NCI-H2196 (cell line): ENCODE results near the gene HOXC9.

Experiments
- DNase-seq: peaks from one replicate; lab custom pipeline; 2025; ENCODE audit not compliant: unreplicated experiment; lab: John Stamatoyannopoulos, UW

Gene HOXC9

DNA sequence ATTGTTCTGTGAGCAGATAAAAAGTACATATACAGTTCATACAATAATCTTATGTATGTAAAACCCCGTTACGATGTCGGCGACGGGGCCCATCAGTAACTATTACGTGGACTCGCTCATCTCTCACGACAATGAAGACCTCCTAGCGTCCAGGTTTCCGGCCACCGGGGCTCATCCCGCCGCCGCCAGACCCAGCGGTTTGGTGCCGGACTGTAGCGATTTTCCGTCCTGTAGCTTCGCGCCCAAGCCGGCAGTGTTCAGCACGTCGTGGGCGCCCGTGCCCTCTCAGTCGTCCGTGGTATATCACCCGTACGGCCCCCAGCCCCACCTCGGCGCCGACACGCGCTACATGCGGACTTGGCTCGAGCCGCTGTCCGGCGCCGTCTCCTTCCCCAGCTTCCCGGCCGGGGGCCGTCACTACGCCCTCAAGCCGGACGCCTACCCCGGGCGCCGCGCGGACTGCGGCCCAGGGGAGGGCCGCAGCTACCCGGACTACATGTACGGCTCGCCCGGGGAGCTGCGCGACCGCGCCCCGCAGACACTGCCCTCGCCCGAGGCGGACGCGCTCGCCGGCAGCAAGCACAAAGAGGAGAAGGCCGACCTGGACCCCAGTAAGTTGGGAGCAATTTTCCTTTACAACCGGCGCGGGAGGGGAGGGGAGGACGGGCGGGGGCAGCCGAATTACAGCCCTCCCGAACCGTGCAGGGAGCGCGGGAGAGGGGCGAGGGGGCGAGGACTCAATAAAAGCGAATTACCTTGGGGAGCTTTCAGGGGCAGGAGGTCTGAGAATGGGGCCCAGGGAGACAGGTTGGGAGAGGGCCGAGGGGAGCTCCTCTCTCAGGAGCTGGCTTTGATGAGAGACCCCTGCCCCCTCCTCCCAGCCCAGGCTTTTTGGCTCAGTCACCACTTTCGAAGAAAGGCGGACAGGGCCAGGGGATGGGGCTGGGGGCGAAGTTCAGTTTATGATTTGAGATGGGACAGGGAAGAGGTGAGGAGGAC, at the start of gene HOXC9:
Gene HOXC9 (plus strand): TSS at position 46 of the 999 bp plus-strand sequence. CDS start 28 bp downstream, at position 74.
- no peak for DNase-seq

DNA sequence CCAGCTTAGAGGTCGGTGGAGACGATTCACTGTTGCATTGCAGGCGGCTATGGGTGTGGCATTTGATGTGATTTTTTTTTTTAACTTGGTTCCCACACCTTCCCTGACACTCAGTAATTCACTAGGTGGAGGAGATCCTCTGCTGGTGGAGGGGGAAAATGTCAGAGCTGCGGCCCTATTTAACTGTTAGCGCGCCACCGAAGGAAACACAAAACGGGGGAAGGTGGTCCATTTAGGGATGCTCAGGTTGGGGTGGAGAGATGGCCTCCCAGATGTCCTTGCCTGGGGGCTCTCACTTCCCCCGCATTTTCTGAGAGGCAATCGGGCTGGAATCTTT, 49.6 kb upstream of the HOXC9 start:
- no peak for DNase-seq

GRCh38 chr12:53950789-53951576, 49.0 kb upstream of the HOXC9 start:
- no peak for DNase-seq

GRCh38 chr12:53951577-53952334, 48.2 kb upstream of the HOXC9 start:
- DNase-seq, result no peak

GRCh38 chr12:53952335-53952694, 47.6 kb upstream of the HOXC9 start:
- no peak for DNase-seq

GRCh38 chr12:53952871-53953734, 46.9 kb upstream of the HOXC9 start:
- DNase-seq, result no peak

DNA sequence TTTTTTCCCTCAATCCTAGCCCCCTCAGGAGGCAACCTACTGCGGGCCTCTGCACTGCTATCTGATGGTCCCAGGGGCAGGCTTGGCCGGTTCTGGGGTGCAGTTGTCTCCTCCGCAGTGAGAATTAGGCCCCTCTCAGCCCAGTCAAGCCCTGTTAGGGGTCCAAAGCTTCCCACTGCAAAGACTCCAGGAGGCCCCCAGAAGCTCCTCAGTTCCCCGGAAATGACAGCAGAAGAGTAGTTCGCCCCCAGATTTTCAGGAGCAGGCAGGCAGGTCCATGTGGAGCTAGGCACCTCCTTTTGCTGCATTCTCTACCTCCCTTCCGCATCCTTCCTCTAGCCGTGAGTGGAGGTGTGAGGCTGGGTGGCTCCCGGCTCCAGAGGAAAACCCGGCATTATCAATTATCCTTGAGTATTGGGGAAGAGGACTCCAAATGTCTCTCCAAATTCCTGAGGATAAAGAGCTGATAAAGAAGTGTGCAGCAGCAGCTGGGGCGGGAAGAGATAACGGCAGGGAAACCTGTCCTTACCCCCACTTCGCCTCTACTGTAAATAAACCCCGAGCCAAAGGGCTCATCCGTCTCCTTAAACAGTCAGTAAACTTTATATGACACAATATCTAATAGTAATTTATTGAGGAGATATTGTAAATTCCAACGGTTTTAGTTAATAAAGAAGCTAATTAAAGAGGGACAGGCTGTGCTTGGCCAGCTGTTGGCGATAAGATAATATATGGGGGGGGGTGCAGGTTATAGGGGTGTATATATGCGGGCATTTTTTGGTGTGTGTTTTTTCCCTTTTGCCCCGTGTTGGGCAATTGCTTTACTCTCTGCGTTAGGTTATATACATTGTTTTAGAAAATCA, 45.9 kb upstream of the HOXC9 start:
- no peak for DNase-seq

DNA sequence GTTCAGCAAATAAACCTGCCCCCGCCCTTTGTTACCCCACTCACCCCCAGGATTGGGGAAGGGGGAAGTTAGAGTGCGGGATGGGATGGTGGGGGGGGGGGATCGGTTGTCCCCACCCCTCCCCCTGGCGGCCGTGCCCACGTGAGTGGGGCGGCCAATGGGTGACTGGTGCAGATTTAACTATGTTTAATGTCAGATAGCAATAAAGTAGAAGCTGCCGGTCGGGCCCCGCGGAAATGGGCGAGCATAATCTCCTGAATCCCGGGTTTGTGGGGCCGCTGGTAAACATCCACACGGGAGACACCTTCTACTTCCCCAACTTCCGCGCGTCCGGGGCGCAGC, 45.3 kb upstream of the HOXC9 start, which contains the start of gene HOXC12:
Gene HOXC12 (plus strand): TSS at position 210 of the 342 bp plus-strand sequence. CDS start 27 bp downstream, at position 237.
- DNase-seq, result no peak

- DNase-seq, result no peak
These were observed 44.8 kb upstream of the HOXC9 start for GRCh38 chr12:53955036-53955775.

DNA sequence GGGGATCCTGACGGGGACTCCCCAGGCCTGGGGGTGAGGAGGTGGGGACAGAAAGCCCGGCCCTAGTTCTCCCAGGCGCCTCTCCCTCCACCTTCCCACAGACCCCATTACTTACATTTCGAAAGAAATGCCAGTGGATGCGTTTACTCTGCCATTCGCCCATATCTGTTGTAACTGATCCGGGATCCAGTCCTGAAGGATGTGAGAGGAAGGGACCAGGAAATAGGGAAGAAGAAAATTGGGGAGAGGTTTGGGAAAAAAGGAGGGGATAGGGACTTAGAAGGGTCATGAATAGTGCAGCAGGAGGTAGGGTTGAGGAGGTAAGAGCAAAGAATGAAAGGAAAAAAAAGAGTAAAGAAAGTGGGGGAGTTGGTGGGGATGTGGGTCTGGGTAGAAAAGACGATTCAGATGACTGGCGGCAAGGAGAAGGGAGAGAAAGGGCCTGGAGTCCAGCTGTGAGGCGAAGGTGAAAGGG, 44.1 kb upstream of the HOXC9 start:
- DNase-seq, result no peak

DNA sequence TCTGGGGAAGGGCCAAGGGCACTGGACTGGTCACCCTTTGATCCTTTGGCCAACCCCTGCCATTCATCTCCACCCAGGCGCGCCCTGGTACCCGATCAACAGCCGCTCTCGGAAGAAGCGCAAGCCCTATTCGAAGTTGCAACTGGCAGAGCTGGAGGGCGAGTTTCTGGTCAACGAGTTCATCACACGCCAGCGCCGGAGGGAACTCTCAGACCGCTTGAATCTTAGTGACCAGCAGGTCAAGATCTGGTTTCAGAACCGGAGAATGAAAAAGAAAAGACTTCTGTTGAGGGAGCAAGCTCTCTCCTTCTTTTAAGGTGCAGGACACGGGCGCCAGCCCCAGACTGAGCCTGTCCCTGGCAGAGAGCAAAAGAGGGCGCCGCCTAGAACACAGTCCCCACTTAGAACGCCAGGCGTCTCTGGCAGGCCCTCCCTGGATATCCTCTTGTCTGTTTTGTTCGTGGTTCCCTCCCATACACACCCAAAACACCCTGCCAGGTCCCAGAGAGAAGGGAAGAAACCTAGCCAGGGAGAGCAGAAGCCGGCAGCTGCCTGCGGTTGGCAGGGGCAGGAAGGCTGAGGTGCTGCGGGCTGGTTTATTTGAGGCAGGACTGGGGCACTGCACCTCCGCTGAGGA, 43.6 kb upstream of the HOXC9 start:
- DNase-seq, result no peak

GRCh38 chr12:53956914-53957536, 42.9 kb upstream of the HOXC9 start:
- DNase-seq, result no peak

DNA sequence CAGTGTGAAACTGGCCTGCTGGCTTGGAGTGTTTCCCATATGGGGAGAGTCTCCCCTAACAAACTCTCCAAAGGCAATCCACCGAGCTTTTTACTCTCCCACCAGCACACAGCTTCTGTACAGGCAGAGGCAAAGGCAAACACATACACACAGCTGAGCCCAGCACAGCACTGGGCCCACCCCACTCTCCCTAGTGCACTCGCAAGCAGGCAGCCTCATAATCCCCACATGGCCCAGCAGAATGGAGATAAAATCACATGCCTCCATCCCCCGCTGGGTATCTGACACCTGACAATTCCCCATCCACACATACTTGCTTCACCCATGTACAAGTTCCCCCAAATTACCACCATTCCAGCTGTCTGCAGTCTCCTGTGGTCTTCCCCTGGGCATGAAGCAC, 41.8 kb upstream of the HOXC9 start:
- DNase-seq, result no peak

GRCh38 chr12:53959314-53959713, 40.6 kb upstream of the HOXC9 start:
- DNase-seq, result no peak

DNA sequence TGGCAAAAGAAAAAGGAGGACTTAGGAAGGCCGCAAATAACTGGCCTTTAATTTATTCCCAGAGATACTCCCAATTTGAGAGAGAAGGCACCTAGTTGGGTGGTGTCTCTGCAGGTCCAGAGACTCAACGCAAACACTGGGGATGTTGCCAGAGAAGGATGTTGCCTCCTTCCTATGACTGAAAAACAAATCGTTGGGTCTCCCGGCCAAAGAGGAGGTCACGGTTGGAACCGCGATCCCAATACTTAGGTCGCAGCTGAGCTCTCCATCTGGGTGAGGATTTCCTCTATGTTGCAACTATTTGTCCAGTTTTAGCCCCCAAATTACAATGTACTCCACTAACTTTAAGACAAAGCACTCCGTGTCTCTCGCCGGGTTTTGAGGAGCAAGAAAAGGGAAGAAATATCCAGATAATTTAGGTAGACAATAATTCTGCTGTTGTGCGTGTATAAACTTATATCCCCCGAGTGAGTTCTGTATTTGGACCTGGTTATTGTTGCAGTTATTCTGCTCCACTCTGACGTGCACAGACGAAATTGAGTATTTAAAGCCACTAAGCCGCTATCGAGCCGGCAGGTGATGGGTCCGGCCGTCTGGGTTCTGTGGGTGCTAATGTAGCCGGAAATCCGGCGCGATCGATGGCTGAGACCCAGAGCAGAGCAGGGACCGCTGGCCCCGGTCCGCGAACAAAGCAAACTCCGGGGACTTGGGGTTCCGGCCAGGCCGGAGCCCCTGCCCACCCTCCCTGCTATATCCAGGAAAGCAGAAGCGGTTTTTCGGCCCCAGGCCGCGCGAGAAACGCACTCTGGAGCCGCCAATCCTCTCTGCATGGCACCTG, 39.6 kb upstream of the HOXC9 start:
- DNase-seq, result no peak

DNA sequence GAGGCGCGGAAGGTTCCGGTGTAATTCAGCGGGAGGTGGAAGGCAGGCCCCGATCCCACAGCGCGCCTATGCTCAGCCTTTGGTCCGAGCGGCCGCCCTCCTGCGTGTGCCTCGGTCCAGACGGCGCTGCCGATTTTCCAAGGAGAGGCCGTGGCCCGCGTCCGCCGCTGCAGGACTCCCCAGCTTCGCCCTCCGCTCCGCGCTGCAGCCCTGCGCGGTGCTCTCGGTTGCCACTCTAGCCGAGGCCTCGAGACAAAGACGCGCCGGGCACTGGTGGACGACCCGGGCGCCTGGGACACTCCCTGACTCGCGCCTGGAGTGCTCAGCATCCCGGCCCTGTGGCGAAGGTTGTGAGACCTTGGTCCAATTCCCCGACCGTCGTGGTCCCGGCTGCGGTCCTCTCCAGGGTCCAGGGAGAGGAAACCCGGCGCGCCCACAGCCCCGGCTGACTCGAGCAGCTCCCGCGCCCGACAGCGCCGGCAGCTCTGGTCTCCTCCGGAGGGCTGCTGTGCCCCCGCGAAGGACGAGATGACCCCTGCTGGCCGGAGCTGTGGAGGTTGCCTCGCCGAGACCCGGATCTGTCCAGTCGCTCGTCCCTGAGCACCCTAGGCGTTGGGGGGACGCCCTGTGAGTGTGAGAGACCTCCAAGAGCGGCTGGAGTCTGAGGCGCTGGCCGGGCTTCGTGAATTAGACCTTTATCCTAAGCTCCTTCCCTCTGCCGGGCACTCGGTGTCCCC, 38.8 kb upstream of the HOXC9 start:
- no peak for DNase-seq
